HEK293 (cell line): ENCODE data around the gene FAM174B.

Experiments
- CTCF ChIA-PET: fragments of 350-600 bp; formaldehyde crosslinking; extraction: SDS; loops from one replicate; lab custom pipeline; 2021; ENCODE audit warnings: antibody characterized with exemption; lab: Yijun Ruan, JAX
- POLR2A ChIA-PET: fragments of 300-600 bp; formaldehyde crosslinking; extraction: SDS; loops from one replicate; lab custom pipeline; 2020; ENCODE audit warnings: antibody characterized with exemption, inconsistent platforms; lab: Yijun Ruan, JAX
- H3K27ac ChIP-seq: fragments of 200-500 bp; sonication (Bioruptor generic); 2 replicates; pipeline ENCODE4 v1.5.1; 2014; ENCODE audit warnings: low read depth, low read length, control low read depth, inconsistent platforms; ENCODE audit errors: extremely low read depth
- H3K36me3 ChIP-seq, 2 experiments: fragments of 200-500 bp in 1 of 2; sonication (Bioruptor generic) in 1 of 2; 1 replicate in 1 of 2; 2 replicates in 1 of 2; pipeline ENCODE4 v1.5.1; 2014 to 2017; ENCODE audit warnings: inconsistent platforms in 2 of 2, low read length in 2 of 2; ENCODE audit not compliant: control insufficient read depth in 2 of 2, insufficient read depth in 1 of 2
- H3K4me1 ChIP-seq: fragments of 200-500 bp; sonication (Bioruptor generic); 2 replicates; pipeline ENCODE4 v1.5.1; 2014; ENCODE audit warnings: mild to moderate bottlenecking, low read length, inconsistent platforms; ENCODE audit not compliant: control insufficient read depth, insufficient read depth
- H3K4me3 ChIP-seq: 2 replicates; pipeline ENCODE4 v1.5.1; 2011; ENCODE audit warnings: low read depth, mild to moderate bottlenecking, control low read depth, low read length, moderate library complexity
- H3K9me3 ChIP-seq: fragments of 200-500 bp; sonication (Bioruptor generic); 2 replicates; pipeline ENCODE4 v1.5.1; 2014; ENCODE audit warnings: low read depth, low read length, inconsistent platforms; ENCODE audit not compliant: control insufficient read depth, insufficient read depth
- HOXD13 ChIP-seq: sonication (generic); formaldehyde crosslinking; IDR thresholded peaks from 2 replicates; pipeline ENCODE4 v1.8.0; 2022; ENCODE audit warnings: missing genetic modification reagents, borderline replicate concordance
- MEIS1 ChIP-seq: sonication (generic); formaldehyde crosslinking; IDR thresholded peaks from 2 replicates; pipeline ENCODE4 v1.8.1; 2022; ENCODE audit warnings: missing genetic modification reagents, mild to moderate bottlenecking, borderline replicate concordance
- ZBTB17 ChIP-seq: fragments of 450-650 bp; formaldehyde crosslinking; IDR thresholded peaks from 2 replicates; pipeline ENCODE4 v1.5.1; 2016; ENCODE audit warnings: missing biosample characterization, missing genetic modification characterization
- ZBTB20 ChIP-seq: fragments of 450-650 bp; formaldehyde crosslinking; IDR thresholded peaks from 2 replicates; pipeline ENCODE4 v1.5.1; 2016; ENCODE audit warnings: missing biosample characterization, missing genetic modification characterization
- ZFP41 ChIP-seq: fragments of 450-650 bp; formaldehyde crosslinking; IDR thresholded peaks from 2 replicates; pipeline ENCODE4 v1.5.1; 2016; ENCODE audit warnings: missing biosample characterization, missing genetic modification characterization, borderline replicate concordance
- ZNF133 ChIP-seq: fragments of 450-650 bp; formaldehyde crosslinking; IDR thresholded peaks from 2 replicates; pipeline ENCODE4 v1.5.1; 2016; ENCODE audit warnings: missing biosample characterization, missing genetic modification characterization
- ZNF140 ChIP-seq: fragments of 450-650 bp; formaldehyde crosslinking; IDR thresholded peaks from 2 replicates; pipeline ENCODE4 v1.5.1; 2016; ENCODE audit warnings: missing biosample characterization, missing genetic modification characterization
- ZNF146 ChIP-seq: fragments of 450-650 bp; formaldehyde crosslinking; IDR thresholded peaks from 2 replicates; pipeline ENCODE4 v1.5.1; 2016; ENCODE audit warnings: missing biosample characterization, missing genetic modification characterization
- ZNF211 ChIP-seq: fragments of 450-650 bp; formaldehyde crosslinking; IDR thresholded peaks from 2 replicates; pipeline ENCODE4 v1.5.1; 2016; ENCODE audit warnings: low read depth, missing biosample characterization, missing genetic modification characterization
- ZNF239 ChIP-seq: fragments of 450-650 bp; formaldehyde crosslinking; IDR thresholded peaks from 2 replicates; pipeline ENCODE4 v1.5.1; 2016; ENCODE audit warnings: missing biosample characterization, missing genetic modification characterization
- ZNF280D ChIP-seq: fragments of 450-650 bp; formaldehyde crosslinking; IDR thresholded peaks from 2 replicates; pipeline ENCODE4 v1.5.1; 2016; ENCODE audit warnings: missing biosample characterization, missing genetic modification characterization
- ZNF302 ChIP-seq: fragments of 450-650 bp; formaldehyde crosslinking; IDR thresholded peaks from 2 replicates; pipeline ENCODE4 v1.5.1; 2016; ENCODE audit warnings: missing biosample characterization, missing genetic modification characterization, low read depth
- ZNF37A ChIP-seq: fragments of 450-650 bp; IDR thresholded peaks from 2 replicates; pipeline ENCODE4 v1.5.1; 2018; ENCODE audit warnings: missing biosample characterization, missing genetic modification characterization
- ZNF398 ChIP-seq: fragments of 450-650 bp; formaldehyde crosslinking; IDR thresholded peaks from 2 replicates; pipeline ENCODE4 v1.5.1; 2017; ENCODE audit warnings: missing biosample characterization, missing genetic modification characterization
- ZNF473 ChIP-seq: fragments of 450-650 bp; formaldehyde crosslinking; IDR thresholded peaks from 2 replicates; pipeline ENCODE4 v1.5.1; 2017; ENCODE audit warnings: missing biosample characterization, missing genetic modification characterization
- ZNF501 ChIP-seq: fragments of 450-650 bp; formaldehyde crosslinking; IDR thresholded peaks from 2 replicates; pipeline ENCODE4 v1.5.1; 2016; ENCODE audit warnings: missing biosample characterization, missing genetic modification characterization
- ZNF571 ChIP-seq: fragments of 450-650 bp; formaldehyde crosslinking; IDR thresholded peaks from 2 replicates; pipeline ENCODE4 v1.5.0; 2017; ENCODE audit warnings: missing biosample characterization, missing genetic modification characterization
- ZNF596 ChIP-seq: fragments of 450-650 bp; IDR thresholded peaks from 2 replicates; pipeline ENCODE4 v1.5.0; 2018; ENCODE audit warnings: missing biosample characterization, mild to moderate bottlenecking, missing genetic modification characterization, moderate library complexity
- ZNF76 ChIP-seq: fragments of 450-650 bp; formaldehyde crosslinking; IDR thresholded peaks from 2 replicates; pipeline ENCODE4; 2016; ENCODE audit warnings: low read depth, missing biosample characterization, missing genetic modification characterization, borderline replicate concordance
- ZNF776 ChIP-seq: fragments of 450-650 bp; formaldehyde crosslinking; IDR thresholded peaks from 2 replicates; pipeline ENCODE4 v1.5.0; 2017; ENCODE audit warnings: missing biosample characterization, missing genetic modification characterization, borderline replicate concordance
- ZSCAN16 ChIP-seq: fragments of 450-650 bp; formaldehyde crosslinking; IDR thresholded peaks from 2 replicates; pipeline ENCODE4 v1.5.1; 2016; ENCODE audit warnings: missing biosample characterization, missing genetic modification characterization
- TF ChIP-seq, protein P1 (sequence below): fragments of 450-650 bp; formaldehyde crosslinking; IDR thresholded peaks from 2 replicates; pipeline ENCODE4 v1.5.1; 2016; ENCODE audit warnings: missing biosample characterization, missing genetic modification characterization
- TF ChIP-seq, protein P2 (sequence below): fragments of 450-650 bp; formaldehyde crosslinking; IDR thresholded peaks from 2 replicates; pipeline ENCODE4 v1.5.1; 2017; ENCODE audit warnings: missing biosample characterization, missing genetic modification characterization

FAM174B gene

DNA sequence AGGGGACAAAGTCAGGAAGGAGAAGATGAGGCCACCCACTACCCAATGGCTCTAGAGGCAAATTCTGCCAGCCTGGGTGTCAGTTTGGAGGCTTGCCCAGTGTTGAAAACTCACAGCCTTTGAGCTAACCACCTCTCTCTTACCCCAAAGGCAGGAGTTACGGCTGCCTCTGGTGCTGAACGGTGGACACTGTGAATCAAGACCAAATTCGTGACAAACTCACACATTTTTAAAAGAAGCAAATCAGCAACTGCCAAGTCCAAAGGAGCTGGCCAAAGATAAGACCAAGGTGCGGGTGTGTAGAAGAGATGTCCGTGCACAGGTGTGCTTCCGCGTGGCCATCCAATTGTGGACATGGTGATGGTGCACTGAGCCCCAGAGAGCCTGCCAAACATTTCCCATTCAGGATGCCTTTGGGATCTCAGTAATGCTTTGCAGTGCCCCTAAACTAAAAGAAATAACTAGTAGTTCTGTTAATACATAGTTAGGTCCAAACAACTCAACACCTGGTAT lies 74.6 kb downstream of the FAM174B start (continued):
- TF ChIP-seq ZNF280D (tag by site-specific recombination) (no peak), ZNF473 (tag by site-specific recombination) (no peak), ZNF302 (no peak), ZNF133 (tag by site-specific recombination) (no peak), ZSCAN16 (tag by site-specific recombination) (no peak)
- TF ChIP-seq, protein P1, sequence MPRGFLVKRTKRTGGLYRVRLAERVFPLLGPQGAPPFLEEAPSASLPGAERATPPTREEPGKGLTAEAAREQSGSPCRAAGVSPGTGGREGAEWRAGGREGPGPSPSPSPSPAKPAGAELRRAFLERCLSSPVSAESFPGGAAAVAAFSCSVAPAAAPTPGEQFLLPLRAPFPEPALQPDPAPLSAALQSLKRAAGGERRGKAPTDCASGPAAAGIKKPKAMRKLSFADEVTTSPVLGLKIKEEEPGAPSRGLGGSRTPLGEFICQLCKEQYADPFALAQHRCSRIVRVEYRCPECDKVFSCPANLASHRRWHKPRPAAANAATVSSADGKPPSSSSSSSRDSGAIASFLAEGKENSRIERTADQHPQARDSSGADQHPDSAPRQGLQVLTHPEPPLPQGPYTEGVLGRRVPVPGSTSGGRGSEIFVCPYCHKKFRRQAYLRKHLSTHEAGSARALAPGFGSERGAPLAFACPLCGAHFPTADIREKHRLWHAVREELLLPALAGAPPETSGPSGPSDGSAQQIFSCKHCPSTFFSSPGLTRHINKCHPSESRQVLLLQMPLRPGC (tag by site-specific recombination): no peak

DNA sequence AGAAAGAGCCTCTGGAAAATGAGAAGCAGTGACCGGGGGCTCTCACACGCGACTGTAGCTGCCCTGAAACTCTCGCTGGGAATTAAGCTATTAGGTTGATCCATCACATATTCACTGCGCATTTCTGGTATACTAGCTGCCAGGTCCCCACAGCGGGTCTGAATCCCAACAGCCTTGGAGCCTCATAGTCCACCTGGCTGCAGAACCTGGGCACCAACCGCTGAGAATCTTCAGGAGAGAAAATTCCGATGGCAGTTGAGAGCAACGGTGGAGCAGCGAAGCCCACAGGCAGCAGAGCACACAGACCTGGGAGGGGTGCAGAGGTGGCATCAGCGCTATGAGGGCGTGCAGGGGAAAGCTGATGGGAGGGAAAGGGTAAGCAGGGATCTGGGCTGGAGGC lies 75.1 kb downstream of the FAM174B start:
- ChIA-PET POLR2A (no interaction called here), CTCF (no interaction called here)
- no peaks in the 10 kb centered on the region for H3K4me1 ChIP-seq
- no peak overlapping the region for H3K27ac ChIP-seq
- H3K4me3 ChIP-seq: no peak overlapping the region
- no peak for TF ChIP-seq ZNF239
- TF ChIP-seq ZFP41 (tag by site-specific recombination): no peak
- no peak for TF ChIP-seq ZNF37A (tag by site-specific recombination)
- no peak for TF ChIP-seq MEIS1 (CRISPR knock-in tag)
- no peak for TF ChIP-seq ZNF133 (tag by site-specific recombination)
- TF ChIP-seq, protein P2, sequence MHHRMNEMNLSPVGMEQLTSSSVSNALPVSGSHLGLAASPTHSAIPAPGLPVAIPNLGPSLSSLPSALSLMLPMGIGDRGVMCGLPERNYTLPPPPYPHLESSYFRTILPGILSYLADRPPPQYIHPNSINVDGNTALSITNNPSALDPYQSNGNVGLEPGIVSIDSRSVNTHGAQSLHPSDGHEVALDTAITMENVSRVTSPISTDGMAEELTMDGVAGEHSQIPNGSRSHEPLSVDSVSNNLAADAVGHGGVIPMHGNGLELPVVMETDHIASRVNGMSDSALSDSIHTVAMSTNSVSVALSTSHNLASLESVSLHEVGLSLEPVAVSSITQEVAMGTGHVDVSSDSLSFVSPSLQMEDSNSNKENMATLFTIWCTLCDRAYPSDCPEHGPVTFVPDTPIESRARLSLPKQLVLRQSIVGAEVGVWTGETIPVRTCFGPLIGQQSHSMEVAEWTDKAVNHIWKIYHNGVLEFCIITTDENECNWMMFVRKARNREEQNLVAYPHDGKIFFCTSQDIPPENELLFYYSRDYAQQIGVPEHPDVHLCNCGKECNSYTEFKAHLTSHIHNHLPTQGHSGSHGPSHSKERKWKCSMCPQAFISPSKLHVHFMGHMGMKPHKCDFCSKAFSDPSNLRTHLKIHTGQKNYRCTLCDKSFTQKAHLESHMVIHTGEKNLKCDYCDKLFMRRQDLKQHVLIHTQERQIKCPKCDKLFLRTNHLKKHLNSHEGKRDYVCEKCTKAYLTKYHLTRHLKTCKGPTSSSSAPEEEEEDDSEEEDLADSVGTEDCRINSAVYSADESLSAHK: no peak
- no peak for TF ChIP-seq ZBTB17
- TF ChIP-seq ZNF398 (tag by site-specific recombination): no peak
- TF ChIP-seq ZNF596: no peak
- no peak for TF ChIP-seq ZNF146 (tag by site-specific recombination)
- no peaks in the 10 kb centered on the region for H3K36me3 ChIP-seq
- H3K9me3 ChIP-seq: no peaks in the 10 kb centered on the region

DNA sequence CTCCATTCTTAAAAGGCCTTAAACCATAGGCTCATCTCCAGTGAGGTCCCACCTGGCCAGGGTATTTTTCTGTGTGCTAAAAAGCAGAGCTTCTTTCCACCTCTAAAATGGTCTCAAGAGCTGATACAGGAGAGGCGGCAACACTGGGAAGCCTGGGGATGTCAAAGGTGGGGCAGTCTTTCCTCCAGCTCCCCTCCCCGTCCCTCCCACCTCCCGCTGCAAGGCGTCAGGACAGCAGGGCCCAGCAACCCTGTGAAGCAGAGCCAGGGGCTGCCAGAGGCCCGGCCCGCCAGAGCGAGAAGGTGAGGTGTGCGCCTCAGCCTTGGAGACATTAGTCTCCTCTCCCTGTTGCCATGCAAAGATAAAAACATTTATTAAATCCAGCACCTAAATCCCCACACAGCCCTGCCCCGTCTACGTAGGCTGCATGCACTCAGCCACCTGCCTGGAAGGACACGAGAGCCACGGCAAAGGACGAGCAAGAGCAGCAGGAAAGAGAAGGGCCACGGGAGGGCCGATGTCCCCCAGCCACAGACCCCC lies 75.6 kb downstream of the FAM174B start:
- POLR2A ChIA-PET: no interaction called here
- Histone ChIP-seq H3K36me3 (no peaks in the 10 kb centered on the region), H3K27ac (no peak overlapping the region), H3K9me3 (no peaks in the 10 kb centered on the region), H3K4me3 (no peak overlapping the region), H3K4me1 (no peaks in the 10 kb centered on the region)
- CTCF ChIA-PET: no interaction called here
- TF ChIP-seq ZNF76 (tag by site-specific recombination): no peak
- no peak for TF ChIP-seq ZNF571 (tag by site-specific recombination)
- TF ChIP-seq ZNF140 (tag by site-specific recombination): no peak
- TF ChIP-seq ZNF501: no peak
- TF ChIP-seq ZNF211 (tag by site-specific recombination): no peak
- TF ChIP-seq, protein P1 (tag by site-specific recombination): no peak
- TF ChIP-seq ZBTB20 (tag by site-specific recombination): no peak
- TF ChIP-seq HOXD13 (CRISPR knock-in tag): no peak
- TF ChIP-seq ZNF776 (tag by site-specific recombination): no peak
